Frontal cortex (tissue), 4 donors: Measurements from ENCODE around the gene NPAS2. TPM values are rescaled to one million over a fixed set of nuclear protein-coding genes. Genes with fewer than 3 reads are reported as not detected.
A peak's percentile ranks its signal among the peaks of the same experiment; 100 is the strongest.

Source experiments
- DNase-seq, 2 donors: peaks; one replicate each; pipeline ENCODE4 v3.0.0; 2012; ENCODE audit warnings: low spot score in 2 of 2
- FAIRE-seq: peaks from 2 replicates; lab custom pipeline; 2012; peaks lifted over from hg19 to GRCh38; lab: Jason Lieb, UNC
- total RNA-seq: library from RNA; depleted of rRNA; stranded (reverse); fragments of >200 nt; gene quantifications from one replicate; pipeline ENCODE4 v1.2.3, GENCODE V29; 2014
- donor health status: control.
- donor health status: control.
- donor health status: control.

Gene NPAS2
- total RNA-seq, 1 donor from 2014 or later: 6.5 TPM

- no peak for DNase-seq
- FAIRE-seq: no peak
These were observed 28.0 kb upstream of the NPAS2 start for GRCh38 chr2:100791936-100792308.

- FAIRE-seq (no peak), DNase-seq (no peak)
These were observed 26.7 kb upstream of the NPAS2 start for GRCh38 chr2:100793220-100793619.

- DNase-seq: no peak
- FAIRE-seq: no peak
These were observed 26.0 kb upstream of the NPAS2 start for GRCh38 chr2:100793982-100794381.

- DNase-seq: no peak
- no peak for FAIRE-seq
These were observed 23.3 kb upstream of the NPAS2 start for GRCh38 chr2:100796499-100797100.

- DNase-seq (no peak), FAIRE-seq (no peak)
These were observed 20.3 kb upstream of the NPAS2 start for GRCh38 chr2:100799686-100800085.

GRCh38 chr2:100800915-100801314 lies 19.0 kb upstream of the NPAS2 start:
- FAIRE-seq (no peak), DNase-seq (no peak)

- FAIRE-seq (no peak), DNase-seq (no peak)
These were observed 18.5 kb upstream of the NPAS2 start for GRCh38 chr2:100801402-100801801.

- DNase-seq: no peak
- no peak for FAIRE-seq
These were observed 17.9 kb upstream of the NPAS2 start for GRCh38 chr2:100802066-100802465.

- FAIRE-seq (no peak), DNase-seq (no peak)
These were observed 16.6 kb upstream of the NPAS2 start for GRCh38 chr2:100803334-100803733.

GRCh38 chr2:100806550-100806949 lies 13.4 kb upstream of the NPAS2 start:
- FAIRE-seq: no peak
- DNase-seq: no peak

- DNase-seq: no peak
- FAIRE-seq: no peak
These were observed 12.2 kb upstream of the NPAS2 start for GRCh38 chr2:100807707-100808106.

- no peak for FAIRE-seq
- DNase-seq: no peak
These were observed 11.4 kb upstream of the NPAS2 start for GRCh38 chr2:100808582-100808981.

- FAIRE-seq: no peak
- no peak for DNase-seq
These were observed 10.4 kb upstream of the NPAS2 start for GRCh38 chr2:100809506-100809905.

GRCh38 chr2:100810603-100811145 lies 9.3 kb upstream of the NPAS2 start:
- DNase-seq: no peak
- FAIRE-seq: no peak

- no peak for FAIRE-seq
- DNase-seq: no peak
These were observed 7.8 kb upstream of the NPAS2 start for GRCh38 chr2:100812116-100812515.

GRCh38 chr2:100812573-100812972 lies 7.4 kb upstream of the NPAS2 start:
- FAIRE-seq (no peak), DNase-seq (no peak)

- FAIRE-seq (no peak), DNase-seq (no peak)
These were observed 6.4 kb upstream of the NPAS2 start for GRCh38 chr2:100813527-100813926.

- FAIRE-seq (no peak), DNase-seq (no peak)
These were observed 5.9 kb upstream of the NPAS2 start for GRCh38 chr2:100814043-100814442.

- DNase-seq: no peak
- FAIRE-seq: no peak
These were observed 5.5 kb upstream of the NPAS2 start for GRCh38 chr2:100814453-100814852.

GRCh38 chr2:100817388-100817985 lies 2.5 kb upstream of the NPAS2 start:
- DNase-seq: no peak
- no peak for FAIRE-seq

GRCh38 chr2:100818003-100818605 lies 1.8 kb upstream of the NPAS2 start:
- DNase-seq (peak in 1 of 2 donors; percentile 39), FAIRE-seq (no peak)
